Loucy (cell line): ENCODE results near the gene CLDN15.

Experiments
- H2AFZ ChIP-seq: fragments of 200-600 bp; sonication (generic); 2 replicates; pipeline ENCODE4 v1.6.0; 2016; ENCODE audit warnings: antibody characterized with exemption, mild to moderate bottlenecking, low read length, moderate library complexity
- H3F3A ChIP-seq: fragments of 200-600 bp; 2 replicates; pipeline ENCODE4 v1.6.0; 2016; ENCODE audit warnings: antibody characterized with exemption, low read depth, mild to moderate bottlenecking
- H3K27me3 ChIP-seq: fragments of 200-600 bp; sonication (generic); 2 replicates; pipeline ENCODE4 v1.6.1; 2014; ENCODE audit warnings: low read length, mild to moderate bottlenecking; ENCODE audit not compliant: insufficient read depth, poor library complexity, severe bottlenecking
- H3K36me3 ChIP-seq: fragments of 200-600 bp; sonication (generic); 2 replicates; pipeline ENCODE4 v1.6.1; 2016; ENCODE audit warnings: low read length; ENCODE audit not compliant: insufficient read depth
- H3K4me1 ChIP-seq: fragments of 200-600 bp; sonication (generic); 2 replicates; pipeline ENCODE4 v1.5.1; 2014; ENCODE audit warnings: low read length, mild to moderate bottlenecking; ENCODE audit not compliant: insufficient read depth, poor library complexity, severe bottlenecking
- H3K4me2 ChIP-seq: fragments of 200-600 bp; sonication (generic); 2 replicates; pipeline ENCODE4 v1.6.0; 2014; ENCODE audit warnings: antibody characterized with exemption, low read length, low read depth, mild to moderate bottlenecking; ENCODE audit not compliant: poor library complexity, severe bottlenecking
- H3K4me3 ChIP-seq: fragments of 200-600 bp; sonication (generic); 2 replicates; pipeline ENCODE4 v1.5.1; 2014; ENCODE audit warnings: low read length, mild to moderate bottlenecking, mixed read lengths; ENCODE audit not compliant: poor library complexity, severe bottlenecking
- H3K79me2 ChIP-seq: fragments of 200-600 bp; sonication (generic); 2 replicates; pipeline ENCODE4 v1.6.1; 2014; ENCODE audit warnings: low read length; ENCODE audit not compliant: insufficient read depth
- H3K9ac ChIP-seq: fragments of 200-600 bp; sonication (generic); 2 replicates; pipeline ENCODE4 v1.6.0; 2014; ENCODE audit warnings: mild to moderate bottlenecking, low read depth, low read length, moderate library complexity; ENCODE audit not compliant: poor library complexity, severe bottlenecking
- H3K9me2 ChIP-seq: fragments of 200-600 bp; sonication (generic); replicated peaks from 2 replicates; pipeline ENCODE4 v1.6.1; 2016; ENCODE audit warnings: low read depth, low read length, mixed read lengths
- H3K9me3 ChIP-seq: fragments of 200-600 bp; sonication (generic); 2 replicates; pipeline ENCODE4 v1.6.1; 2014; ENCODE audit warnings: mild to moderate bottlenecking, antibody characterized with exemption, low read length, low read depth; ENCODE audit not compliant: insufficient read depth
- H4K20me1 ChIP-seq: fragments of 200-600 bp; sonication (generic); 2 replicates; pipeline ENCODE4 v1.6.0; 2014; ENCODE audit warnings: antibody characterized with exemption, low read length, mild to moderate bottlenecking; ENCODE audit not compliant: insufficient read depth, poor library complexity, severe bottlenecking
- CTCF ChIP-seq: fragments of 200-600 bp; sonication (generic); conservative IDR thresholded peaks from 2 replicates; pipeline ENCODE4 v1.5.1; 2014; ENCODE audit warnings: mild to moderate bottlenecking, antibody characterized with exemption, low read length
- EZH2phosphoT487 ChIP-seq: fragments of 200-600 bp; IDR thresholded peaks from 2 replicates; pipeline ENCODE4 v1.6.1; 2018; ENCODE audit warnings: antibody characterized with exemption, mild to moderate bottlenecking, moderate library complexity, borderline replicate concordance

CLDN15 gene

GRCh38 chr7:101241443-101242349 is 4.1 kb upstream of the CLDN15 start:
- no peaks in the 10 kb centered on the region for H3K9me2 ChIP-seq
- H3K27me3 ChIP-seq: no peaks in the 10 kb centered on the region
- peaks cover 19% of the 10 kb centered on the region for H4K20me1 ChIP-seq
- no peak for TF ChIP-seq EZH2phosphoT487
- TF ChIP-seq CTCF: no peak
- peak overlapping the region; percentile 47 for H3K9ac ChIP-seq
- H3K36me3 ChIP-seq: no peaks in the 10 kb centered on the region
- H3K4me3 ChIP-seq: no peak overlapping the region
- peaks cover 39% of the 10 kb centered on the region for H3K79me2 ChIP-seq
- H3F3A ChIP-seq: no peaks in the 10 kb centered on the region
- H2AFZ ChIP-seq: no peak overlapping the region
- peaks cover 7% of the 10 kb centered on the region for H3K4me1 ChIP-seq
- no peak overlapping the region for H3K4me2 ChIP-seq
- H3K9me3 ChIP-seq: no peaks in the 10 kb centered on the region

- Histone ChIP-seq H3K79me2 (peaks cover 33% of the 10 kb centered on the region), H3K36me3 (no peaks in the 10 kb centered on the region), H3F3A (no peaks in the 10 kb centered on the region), H3K9me2 (no peaks in the 10 kb centered on the region), H4K20me1 (peaks cover 19% of the 10 kb centered on the region), H3K27me3 (no peaks in the 10 kb centered on the region), H2AFZ (no peak overlapping the region), H3K4me1 (peaks cover 7% of the 10 kb centered on the region), H3K4me2 (no peak overlapping the region), H3K9ac (no peak overlapping the region), H3K4me3 (no peak overlapping the region), H3K9me3 (no peaks in the 10 kb centered on the region)
- TF ChIP-seq CTCF (no peak), EZH2phosphoT487 (no peak)
Measured at GRCh38 chr7:101241015-101241363, 3.4 kb upstream of the CLDN15 start.

- H3K79me2 ChIP-seq: peaks cover 27% of the 10 kb centered on the region
- no peaks in the 10 kb centered on the region for H3K27me3 ChIP-seq
- H3K9me2 ChIP-seq: no peaks in the 10 kb centered on the region
- H3K9ac ChIP-seq: no peak overlapping the region
- H4K20me1 ChIP-seq: peaks cover 13% of the 10 kb centered on the region
- no peaks in the 10 kb centered on the region for H3F3A ChIP-seq
- H3K9me3 ChIP-seq: no peaks in the 10 kb centered on the region
- no peaks in the 10 kb centered on the region for H3K36me3 ChIP-seq
- H2AFZ ChIP-seq: no peak overlapping the region
- no peak overlapping the region for H3K4me3 ChIP-seq
- H3K4me1 ChIP-seq: peaks cover 7% of the 10 kb centered on the region
- H3K4me2 ChIP-seq: no peak overlapping the region
- TF ChIP-seq EZH2phosphoT487: no peak
- TF ChIP-seq CTCF: no peak
Measured at GRCh38 chr7:101240226-101241014, 2.8 kb upstream of the CLDN15 start.
